GM21723 (cell line): ENCODE results near the gene SLC46A2.

Experiments
- ATAC-seq: cut with Tn5 transposase; IDR thresholded peaks from one replicate; pipeline ENCODE4 v1.9.1; 2021; ENCODE audit warnings: mild to moderate bottlenecking, moderate library complexity; ENCODE audit not compliant: unreplicated experiment

The SLC46A2 gene

DNA sequence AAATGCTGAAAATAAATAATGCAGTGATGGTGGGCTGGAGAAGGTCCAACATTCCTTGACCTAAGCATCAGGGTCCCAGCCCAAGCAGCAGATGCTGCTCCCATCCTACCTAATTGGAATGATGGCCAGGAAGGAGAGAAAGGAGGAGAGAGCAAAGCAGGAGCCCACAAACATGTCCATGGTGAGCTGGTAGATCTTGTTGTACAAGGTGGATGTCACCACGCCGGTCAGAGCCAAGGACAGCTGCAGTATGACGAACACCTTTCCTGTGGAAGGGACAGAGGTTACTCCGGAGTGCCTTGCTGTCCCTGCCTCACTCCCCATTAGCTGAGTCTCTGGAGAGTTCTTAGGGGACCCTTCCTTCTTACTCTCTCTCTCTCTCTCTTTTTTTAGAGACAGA is 4.3 kb downstream of the SLC46A2 start:
- no peak for ATAC-seq

DNA sequence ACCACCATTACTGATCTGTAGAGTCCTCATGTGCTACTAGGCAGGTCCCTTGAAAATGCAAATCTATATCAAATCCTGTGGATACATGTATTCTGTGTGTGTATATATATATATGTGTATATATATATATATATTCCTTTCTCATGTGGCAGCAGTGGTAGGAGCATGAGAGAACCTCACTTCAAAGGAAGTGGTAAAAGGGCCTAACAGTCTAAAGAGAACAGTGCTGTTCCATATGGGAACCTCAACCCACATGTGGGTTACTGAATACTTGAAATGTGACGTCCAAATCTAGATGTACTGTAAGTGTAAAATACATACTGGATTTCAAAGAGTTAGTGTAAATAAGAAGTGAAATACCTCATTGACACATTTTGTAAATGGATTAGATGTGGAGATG is 5.4 kb downstream of the SLC46A2 start:
- no peak for ATAC-seq

DNA sequence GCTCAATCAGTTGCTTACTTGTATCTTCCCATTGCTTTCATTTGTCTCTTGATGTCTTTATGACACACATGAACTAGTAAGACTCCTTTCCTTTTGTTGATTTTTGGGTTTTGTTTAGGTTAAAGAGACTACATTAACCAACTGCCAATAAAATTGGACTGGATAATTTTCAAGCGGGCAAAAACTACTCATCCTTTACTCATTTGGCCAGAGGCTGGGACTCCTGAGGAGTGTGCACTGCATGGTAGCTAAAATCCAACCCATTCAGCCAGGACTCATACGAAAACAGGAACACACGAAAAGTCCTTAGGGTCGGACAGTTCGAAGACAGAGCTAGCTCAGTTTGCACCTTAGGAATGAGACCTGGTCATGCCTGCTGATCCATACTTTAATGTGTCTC is 6.0 kb downstream of the SLC46A2 start:
- ATAC-seq = no peak

DNA sequence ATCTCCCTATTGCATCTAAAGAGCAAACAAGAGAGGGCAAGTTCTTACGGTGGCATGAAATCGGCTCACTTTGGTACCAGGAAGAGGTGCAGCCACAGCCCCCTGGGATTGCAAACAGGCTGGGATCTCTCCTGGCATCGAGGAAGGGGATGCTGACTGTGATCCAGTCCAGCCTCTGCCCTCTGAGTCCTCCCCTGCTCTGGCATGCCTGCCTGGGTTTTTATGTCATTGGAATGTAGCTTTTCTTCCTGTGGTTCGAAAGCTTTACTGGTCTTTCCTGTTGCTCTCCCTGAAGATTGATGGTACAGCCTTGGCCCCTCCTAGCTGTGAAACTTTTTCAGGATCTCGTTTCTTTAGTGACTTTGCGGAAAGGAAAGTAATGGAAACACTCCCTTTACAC is 6.6 kb downstream of the SLC46A2 start:
- ATAC-seq = no peak

DNA sequence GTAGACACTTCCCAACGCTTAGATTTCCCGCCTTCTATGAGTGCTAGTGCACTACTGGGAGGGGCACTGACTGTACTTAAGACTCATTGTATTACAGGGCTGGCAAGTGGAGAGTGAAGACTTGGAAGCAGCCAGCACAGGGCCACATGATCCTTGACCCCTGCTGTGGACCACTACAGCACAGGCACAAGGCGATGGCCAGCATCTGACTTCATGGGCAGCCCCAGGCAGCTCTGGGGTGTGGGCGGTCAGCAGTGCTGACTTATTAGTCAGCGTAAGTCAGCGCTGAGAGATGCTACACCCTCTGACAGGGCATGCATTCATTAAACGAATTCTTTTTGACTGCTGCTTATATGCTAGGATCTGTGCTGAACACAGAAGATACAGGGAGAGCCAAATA is 9.3 kb downstream of the SLC46A2 start:
- ATAC-seq = no peak

- ATAC-seq = no peak
Observed at GRCh38 chr9:112880650-112881049, 10.0 kb downstream of the SLC46A2 start.

DNA sequence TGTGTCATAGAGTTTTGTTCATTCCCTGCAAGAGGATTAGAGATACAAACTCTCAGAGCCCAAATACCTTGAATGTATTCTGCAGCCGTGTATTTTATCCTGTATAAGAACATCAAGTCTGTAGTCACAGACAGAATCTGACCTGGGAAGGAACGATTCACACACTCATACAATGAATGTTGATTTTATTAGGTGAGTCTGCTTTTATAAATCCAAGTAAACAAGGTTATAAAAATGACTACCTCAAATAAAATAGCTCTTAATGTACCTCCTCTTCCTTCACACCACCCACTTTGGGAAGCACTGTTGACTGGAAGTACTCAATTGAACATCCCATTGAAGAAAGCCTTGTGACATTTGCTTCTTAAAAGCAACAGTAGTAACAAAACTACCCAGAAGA is 11.9 kb downstream of the SLC46A2 start:
- ATAC-seq = no peak

DNA sequence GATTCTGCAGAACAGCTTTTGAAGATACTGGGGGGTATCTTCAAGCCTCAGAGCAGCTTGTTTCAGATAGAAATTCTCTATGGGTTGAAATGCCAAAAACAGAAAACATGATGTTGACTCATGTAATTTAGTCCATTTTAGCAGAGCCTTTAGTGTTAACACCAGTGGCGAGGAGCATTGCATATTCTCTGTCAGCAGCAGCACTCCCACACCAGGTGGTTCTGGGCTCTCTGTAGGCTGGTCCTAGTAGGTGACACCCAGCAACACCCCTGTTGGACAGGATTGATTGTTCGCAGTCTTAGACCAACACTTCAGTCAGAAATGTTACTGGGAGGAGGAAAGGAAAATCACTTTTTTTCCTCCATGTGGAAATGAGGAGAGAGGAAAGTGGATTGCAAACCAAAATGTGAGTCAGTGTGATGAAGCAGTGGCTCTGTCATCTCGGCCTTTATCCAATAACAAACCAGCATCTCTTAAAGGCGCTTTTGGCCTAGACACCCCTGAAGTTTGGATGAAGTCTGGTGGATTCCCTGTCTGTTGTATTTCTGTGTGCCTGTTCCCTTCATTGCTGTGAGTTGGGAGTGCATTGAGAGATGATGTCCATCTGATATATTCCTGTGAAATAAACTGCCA is 16.8 kb downstream of the SLC46A2 start:
- ATAC-seq = no peak

DNA sequence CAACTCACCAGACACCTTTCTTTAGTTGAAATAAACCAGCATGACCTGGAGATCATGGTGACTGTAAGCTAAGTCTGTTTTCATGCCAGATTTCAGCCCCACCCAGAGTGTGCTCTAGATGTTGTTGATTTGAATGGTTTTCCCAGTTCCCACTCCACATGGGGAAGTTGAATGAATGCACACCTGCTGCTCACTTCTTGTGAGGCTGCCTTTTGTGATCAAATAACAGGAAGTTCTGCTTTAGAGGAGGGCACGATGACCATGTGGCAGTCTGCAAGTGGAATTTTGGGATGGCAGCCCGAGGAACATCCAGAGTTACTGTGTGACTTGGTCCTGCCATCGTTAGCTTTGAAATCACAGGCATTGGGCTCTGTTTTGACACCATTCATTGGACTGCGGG is 18.7 kb downstream of the SLC46A2 start:
- ATAC-seq = no peak

- ATAC-seq = no peak
Observed at GRCh38 chr9:112870556-112870955, 20.1 kb downstream of the SLC46A2 start.

- no peak for ATAC-seq
Observed at GRCh38 chr9:112869917-112870316, 20.8 kb downstream of the SLC46A2 start.

GRCh38 chr9:112869041-112869529 is 21.6 kb downstream of the SLC46A2 start:
- ATAC-seq = no peak

DNA sequence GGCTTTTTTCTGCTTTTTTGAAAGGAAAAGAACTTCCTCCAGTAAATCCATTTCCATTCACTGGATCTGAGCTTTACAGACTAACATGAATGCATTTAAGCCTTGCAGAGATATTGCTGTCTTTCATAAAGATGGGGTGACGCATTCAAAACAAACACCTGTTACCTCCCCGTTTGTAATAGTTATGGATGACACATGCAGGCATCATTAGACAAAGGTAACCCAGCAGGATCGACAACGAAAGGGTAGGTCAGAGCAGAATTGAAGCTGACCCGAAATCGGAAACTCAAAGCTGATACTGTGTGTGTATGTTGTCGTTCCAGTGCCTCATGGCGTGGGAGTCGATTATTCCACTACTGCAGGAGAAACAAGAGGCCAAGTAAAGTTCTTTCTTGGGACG is 22.2 kb downstream of the SLC46A2 start:
- no peak for ATAC-seq

DNA sequence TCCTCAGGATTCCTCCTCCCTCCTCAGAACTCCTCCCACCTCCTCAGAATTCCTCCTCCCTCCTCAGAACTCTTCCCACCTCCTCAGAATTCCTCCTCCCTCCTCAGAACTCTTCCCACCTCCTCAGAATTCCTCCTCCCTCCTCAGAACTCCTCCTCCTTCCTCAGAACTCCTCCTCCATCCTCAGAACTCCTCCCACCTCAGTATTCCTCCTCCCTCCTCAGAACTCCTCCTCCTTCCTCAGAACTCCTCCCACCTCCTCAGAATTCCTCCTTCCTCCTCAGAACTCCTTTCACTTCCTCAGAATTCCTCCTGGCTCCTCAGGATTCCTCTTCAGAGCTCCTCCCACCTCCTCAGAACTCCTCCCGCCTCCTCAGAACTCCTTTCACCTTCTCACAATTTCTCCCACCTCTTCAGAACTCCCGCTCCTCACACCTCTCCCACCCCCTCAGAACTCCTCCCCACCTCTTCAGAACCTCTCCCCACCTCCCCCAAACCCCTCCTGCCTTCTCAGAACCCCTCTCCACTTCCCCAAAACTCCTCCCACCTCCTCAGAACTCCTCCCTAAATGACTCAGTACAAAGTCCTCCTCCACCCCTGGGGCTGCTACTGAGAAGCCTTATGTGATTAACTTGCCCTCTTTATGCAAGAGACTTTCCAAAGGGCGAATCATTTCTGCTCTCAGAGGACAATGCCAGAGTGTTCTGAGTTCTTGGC is 23.2 kb downstream of the SLC46A2 start:
- ATAC-seq = no peak

GRCh38 chr9:112866662-112867274 is 23.9 kb downstream of the SLC46A2 start:
- no peak for ATAC-seq

GRCh38 chr9:112864982-112865381 is 25.7 kb downstream of the SLC46A2 start:
- no peak for ATAC-seq

DNA sequence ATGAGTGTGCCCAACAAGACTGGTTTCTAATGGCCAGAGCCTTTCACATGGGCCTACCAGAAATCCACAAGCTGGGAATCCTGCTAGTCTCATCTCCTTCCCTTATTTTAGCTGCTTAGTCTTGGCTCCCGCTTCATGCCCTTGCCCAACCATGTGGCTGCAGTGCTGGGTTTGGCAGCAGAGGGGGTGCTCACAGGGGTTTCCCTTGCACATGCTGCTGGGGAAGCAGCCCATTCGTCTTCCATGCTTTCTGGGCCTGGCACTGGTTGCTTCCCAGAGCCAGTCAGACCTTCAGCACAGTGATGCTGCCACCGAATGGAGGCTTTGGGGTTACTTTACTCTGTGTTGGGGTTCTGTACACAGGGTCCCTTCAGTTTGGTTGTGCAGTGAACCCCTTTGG is 26.3 kb downstream of the SLC46A2 start:
- ATAC-seq = no peak

DNA sequence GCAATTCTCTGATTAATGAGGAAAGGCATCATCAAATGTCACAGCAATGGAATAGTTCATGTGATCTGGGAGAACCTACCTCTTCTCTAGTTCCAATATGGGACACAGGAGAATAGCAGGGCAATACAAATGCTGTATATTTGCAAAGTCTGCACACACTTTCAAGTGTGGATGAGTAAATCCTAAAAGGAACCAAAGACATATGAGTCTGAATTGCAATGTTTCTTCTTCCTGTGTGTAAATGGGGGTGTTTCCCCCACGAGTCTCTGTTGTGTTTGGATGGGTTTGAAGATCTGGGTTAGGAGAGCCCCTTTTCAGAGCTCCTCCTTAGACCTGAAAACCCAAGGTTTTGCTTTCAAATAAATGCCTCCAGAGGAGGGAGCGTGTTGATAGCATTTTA is 26.9 kb downstream of the SLC46A2 start:
- no peak for ATAC-seq

GRCh38 chr9:112863214-112863613 is 27.5 kb downstream of the SLC46A2 start:
- peak; percentile 52 for ATAC-seq

DNA sequence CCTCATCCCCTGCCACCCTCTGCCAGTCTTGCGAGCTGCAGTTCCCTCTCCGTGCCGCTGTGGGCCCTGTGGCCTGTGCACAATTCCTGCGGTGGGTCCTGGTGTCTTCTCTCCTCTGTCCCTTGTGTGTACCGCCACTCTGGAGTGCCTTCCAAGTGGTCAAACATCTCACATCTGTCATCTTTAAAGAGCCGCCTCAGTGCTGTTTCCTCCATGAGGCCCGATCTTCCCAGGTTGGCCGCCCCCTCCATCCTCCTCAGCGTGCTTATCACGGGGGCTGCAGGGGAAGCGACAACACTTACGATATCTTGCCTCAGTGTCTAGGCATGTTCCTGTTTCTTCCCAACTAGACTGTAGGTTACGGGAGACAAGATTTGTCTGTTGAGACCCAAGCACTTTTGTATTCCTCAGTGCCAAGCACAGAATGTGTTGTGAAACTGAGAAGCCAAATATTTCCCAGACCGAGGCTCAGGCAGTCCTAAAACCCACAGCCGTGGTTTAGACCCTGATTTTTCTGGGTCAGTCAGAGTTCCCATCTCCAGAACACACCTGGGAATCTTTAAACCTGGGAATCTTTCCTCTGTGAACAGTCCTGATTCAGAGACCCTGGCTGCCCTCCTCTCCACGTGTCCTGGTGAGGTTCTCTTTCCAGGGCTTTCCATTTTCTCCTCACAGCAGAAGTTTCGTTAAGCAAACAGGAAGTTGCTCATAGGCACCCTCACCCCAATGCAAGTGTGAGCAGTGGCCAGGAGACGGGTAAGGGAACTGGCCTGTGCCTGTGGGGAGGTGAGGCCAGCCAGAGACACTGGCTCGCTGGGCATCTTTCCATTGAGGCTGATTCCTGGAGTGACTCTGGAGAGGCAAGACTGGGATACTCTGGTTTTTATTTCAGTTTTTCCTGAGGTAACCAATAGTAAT is 28.8 kb downstream of the SLC46A2 start:
- no peak for ATAC-seq

DNA sequence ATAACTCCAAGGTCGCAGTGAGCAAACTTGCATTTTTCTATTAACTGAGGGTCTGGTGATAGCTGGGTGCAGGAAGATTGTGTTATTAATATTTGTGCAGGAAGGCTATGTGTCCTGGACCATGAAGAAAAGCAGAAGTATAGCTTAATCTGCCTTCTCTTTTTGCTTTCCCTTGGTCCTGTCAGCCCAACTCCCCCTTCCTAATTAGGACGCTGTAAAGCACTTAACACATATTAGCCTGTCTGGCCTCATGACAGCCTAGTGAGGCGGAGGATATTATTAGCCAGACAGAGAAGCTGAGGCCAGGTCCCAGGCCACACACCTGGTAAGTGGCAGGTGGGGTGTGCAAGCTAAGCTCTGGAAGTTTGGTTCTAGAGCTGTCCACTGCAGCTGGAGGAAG is 29.5 kb downstream of the SLC46A2 start:
- ATAC-seq = no peak
